Neural progenitor cell (in vitro differentiated cells): ENCODE results near the gene NCF1.
"Not testable (repeated sequence)": the region's sequence is repeated elsewhere in the genome, so short reads cannot be mapped to it uniquely, and the experiment has no call there.

ENCODE experiments used
- EZH2 ChIP-seq: fragments of 200-600 bp; sonication (generic); IDR thresholded peaks from 2 replicates; pipeline ENCODE4 v1.6.1; 2017; ENCODE audit warnings: antibody characterized with exemption, mild to moderate bottlenecking, moderate library complexity
- TF ChIP-seq, protein P1 (sequence below): fragments of 200-600 bp; sonication (generic); IDR thresholded peaks from 2 replicates; pipeline ENCODE4 v1.5.1; 2017; ENCODE audit warnings: antibody characterized with exemption, mild to moderate bottlenecking

DNA sequence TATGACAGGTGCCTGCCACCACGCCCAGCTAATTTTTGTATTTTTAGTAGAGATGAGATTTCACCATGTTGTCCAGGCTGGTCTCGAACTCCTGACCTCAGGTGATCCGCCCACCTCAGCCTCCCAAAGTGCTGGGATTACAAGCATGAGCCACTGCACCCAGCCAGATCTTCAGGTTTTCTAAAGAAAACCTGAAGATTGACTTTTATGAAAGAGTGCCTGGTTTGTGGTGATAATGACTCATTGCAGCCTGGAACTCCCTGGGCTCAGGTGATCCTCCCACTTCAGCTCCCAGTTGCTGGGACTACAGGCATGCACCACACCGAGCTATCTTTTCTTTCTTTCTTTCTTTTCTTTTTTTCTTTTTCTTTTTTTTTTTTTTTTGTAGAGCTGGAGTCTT lies 24.8 kb downstream of the NCF1 start:
- TF ChIP-seq, protein P1, sequence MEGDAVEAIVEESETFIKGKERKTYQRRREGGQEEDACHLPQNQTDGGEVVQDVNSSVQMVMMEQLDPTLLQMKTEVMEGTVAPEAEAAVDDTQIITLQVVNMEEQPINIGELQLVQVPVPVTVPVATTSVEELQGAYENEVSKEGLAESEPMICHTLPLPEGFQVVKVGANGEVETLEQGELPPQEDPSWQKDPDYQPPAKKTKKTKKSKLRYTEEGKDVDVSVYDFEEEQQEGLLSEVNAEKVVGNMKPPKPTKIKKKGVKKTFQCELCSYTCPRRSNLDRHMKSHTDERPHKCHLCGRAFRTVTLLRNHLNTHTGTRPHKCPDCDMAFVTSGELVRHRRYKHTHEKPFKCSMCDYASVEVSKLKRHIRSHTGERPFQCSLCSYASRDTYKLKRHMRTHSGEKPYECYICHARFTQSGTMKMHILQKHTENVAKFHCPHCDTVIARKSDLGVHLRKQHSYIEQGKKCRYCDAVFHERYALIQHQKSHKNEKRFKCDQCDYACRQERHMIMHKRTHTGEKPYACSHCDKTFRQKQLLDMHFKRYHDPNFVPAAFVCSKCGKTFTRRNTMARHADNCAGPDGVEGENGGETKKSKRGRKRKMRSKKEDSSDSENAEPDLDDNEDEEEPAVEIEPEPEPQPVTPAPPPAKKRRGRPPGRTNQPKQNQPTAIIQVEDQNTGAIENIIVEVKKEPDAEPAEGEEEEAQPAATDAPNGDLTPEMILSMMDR = not testable (repeated sequence)
- TF ChIP-seq EZH2 = not testable (repeated sequence)
